K562 (cell line): ENCODE results near the gene RPLP2. TPM values are rescaled to one million over a fixed set of nuclear protein-coding genes. Genes with fewer than 3 reads are reported as not detected.

Source experiments
- ATAC-seq: fragments of 200-7000 bp; cut with Tn5 transposase; 3 replicates; pipeline ENCODE4 v1.9.1; 2020; ENCODE audit warnings: moderate library complexity
- BruUV-seq: library from RNA; stranded (reverse); fragments of 400-500 nt; replicated peaks from 2 replicates; lab custom pipeline; 2021; lab: Mats Ljungman, UMichigan
- CTCF ChIA-PET: fragments of 300-600 bp; formaldehyde crosslinking; extraction: SDS; loops from one replicate; lab custom pipeline; 2021; ENCODE audit warnings: low intra/inter-chr PET ratio; lab: Yijun Ruan, JAX
- POLR2A ChIA-PET: fragments of 300-600, 350-650 bp; sonication (Branson Sonifier 250); formaldehyde crosslinking; extraction: SDS; loops from one replicate; lab custom pipeline; 2021; ENCODE audit warnings: antibody characterized with exemption, inconsistent platforms; lab: Yijun Ruan, JAX
- DNase-seq, 4 experiments: peaks; one replicate each; pipeline versions ENCODE4 v3.0.0 to v3.0.0-alpha.2; 2011 to 2018; ENCODE audit warnings: low spot score in 3 of 4, mixed read lengths in 3 of 4; ENCODE audit errors: extremely low read depth in 1 of 4
- FAIRE-seq: peaks from 2 replicates; lab custom pipeline; 2011; peaks lifted over from hg19 to GRCh38; lab: Jason Lieb, UNC
- H2AFZ ChIP-seq: 2 replicates; pipeline ENCODE4 v1.6.0; 2011; ENCODE audit warnings: low read depth, low read length, control low read depth, inconsistent platforms
- H3K27ac ChIP-seq: fragments of 200-600 bp; 3 replicates; pipeline ENCODE4 v1.8.0; 2011; ENCODE audit warnings: low read depth, mild to moderate bottlenecking, control low read depth, inconsistent platforms, low read length, moderate library complexity, mixed read lengths; ENCODE audit errors: extremely low read depth
- H3K27me3 ChIP-seq, 2 experiments: fragments of 300-600 bp in 1 of 2; 2 replicates in 1 of 2; 3 replicates in 1 of 2; pipeline versions ENCODE4 v1.6.0 to v1.8.0; 2011; ENCODE audit warnings: inconsistent platforms in 2 of 2, low read length in 2 of 2, mild to moderate bottlenecking in 1 of 2, mixed read lengths in 1 of 2, moderate library complexity in 1 of 2; ENCODE audit not compliant: control insufficient read depth in 2 of 2, insufficient read depth in 2 of 2
- H3K36me3 ChIP-seq: fragments of 300-600 bp; 3 replicates; pipeline ENCODE4 v1.8.0; 2011; ENCODE audit warnings: mild to moderate bottlenecking, low read length, inconsistent platforms; ENCODE audit not compliant: control insufficient read depth, insufficient read depth
- H3K4me1 ChIP-seq, 2 experiments: fragments of 200-600 bp in 1 of 2; replicated peaks in 1 of 2; 2 replicates in 1 of 2; 3 replicates in 1 of 2; pipeline versions ENCODE4 v1.5.1 to v1.8.0; 2011; ENCODE audit warnings: inconsistent platforms in 2 of 2, low read length in 2 of 2, mild to moderate bottlenecking in 1 of 2, mixed read lengths in 1 of 2, moderate library complexity in 1 of 2; ENCODE audit not compliant: control insufficient read depth in 2 of 2, insufficient read depth in 2 of 2
- H3K4me2 ChIP-seq: 2 replicates; pipeline ENCODE4 v1.6.1; 2011; ENCODE audit warnings: low read length, control low read depth, inconsistent platforms, mixed read lengths; ENCODE audit not compliant: insufficient read depth
- H3K4me3 ChIP-seq: fragments of 200-600 bp; sonication (generic), shearing (Covaris generic); 2 replicates; pipeline ENCODE4 v1.5.1; 2016; ENCODE audit warnings: control low read depth, inconsistent platforms
- H3K79me2 ChIP-seq: fragments of 200-600 bp; 3 replicates; pipeline ENCODE4 v1.8.0; 2011; ENCODE audit warnings: low read length, inconsistent platforms; ENCODE audit not compliant: control insufficient read depth, insufficient read depth
- H3K9ac ChIP-seq, 2 experiments: 2 replicates each; pipeline versions ENCODE4 v1.6.0 to v1.6.1; 2011; ENCODE audit warnings: low read depth in 2 of 2, low read length in 2 of 2, control low read depth in 1 of 2, inconsistent platforms in 1 of 2, mild to moderate bottlenecking in 1 of 2, mixed read lengths in 1 of 2; ENCODE audit not compliant: insufficient read depth in 1 of 2
- H3K9me1 ChIP-seq: one replicate; pipeline ENCODE4 v1.6.0; 2011; ENCODE audit warnings: inconsistent platforms, mild to moderate bottlenecking, low read length, moderate library complexity; ENCODE audit not compliant: control insufficient read depth, insufficient read depth
- H3K9me3 ChIP-seq: replicated peaks from 2 replicates; pipeline ENCODE4 v1.5.1; 2011; ENCODE audit warnings: low read depth, low read length, inconsistent platforms; ENCODE audit not compliant: control insufficient read depth, insufficient read depth
- H4K20me1 ChIP-seq: replicated peaks from 2 replicates; pipeline ENCODE4 v1.6.1; 2011; ENCODE audit warnings: low read length, inconsistent platforms, mixed read lengths; ENCODE audit not compliant: control insufficient read depth, insufficient read depth
- ATF1 ChIP-seq, 2 experiments: fragments of 450-650 bp in 1 of 2; IDR thresholded peaks; 2 replicates each; pipeline ENCODE4 v1.6.1; 2016; ENCODE audit warnings: missing compliant biosample characterization in 1 of 2, missing genetic modification characterization in 1 of 2
- FOS ChIP-seq: IDR thresholded peaks from 3 replicates; pipeline ENCODE4 v1.6.1; 2011; ENCODE audit not compliant: insufficient read length; ENCODE audit errors: extremely low read depth
- KDM5B ChIP-seq: fragments of 200-600 bp; sonication (generic); IDR thresholded peaks from 2 replicates; pipeline ENCODE4 v1.6.1; 2012; ENCODE audit warnings: low read depth, mild to moderate bottlenecking, moderate library complexity, low read length, control low read depth, inconsistent platforms; ENCODE audit not compliant: insufficient replicate concordance
- SAFB2 ChIP-seq: fragments of 200-400 bp; formaldehyde crosslinking; IDR thresholded peaks from 2 replicates; pipeline ENCODE4 v1.6.1; 2018; ENCODE audit warnings: borderline replicate concordance, low read length, low read depth, moderate library complexity; ENCODE audit not compliant: severe bottlenecking
- TARDBP ChIP-seq: fragments of 450-650 bp; IDR thresholded peaks from 2 replicates; pipeline ENCODE4 v1.6.1; 2016
- ZBTB8A ChIP-seq: fragments of 450-650 bp; IDR thresholded peaks from 2 replicates; pipeline ENCODE4 v1.6.1; 2018; ENCODE audit warnings: mild to moderate bottlenecking, moderate library complexity; ENCODE audit not compliant: partially characterized antibody
- ZKSCAN1 ChIP-seq: fragments of 150-350 bp; IDR thresholded peaks from 2 replicates; pipeline ENCODE4 v1.6.1; 2016; ENCODE audit warnings: low read depth, low read length
- ZNF778 ChIP-seq: fragments of 450-650 bp; formaldehyde crosslinking; IDR thresholded peaks from 2 replicates; pipeline ENCODE4 v1.4.0; 2020; ENCODE audit warnings: mild to moderate bottlenecking, moderate library complexity
- WGBS: fragments of 100-300 bp; shearing (Covaris generic); methylation state at CpG from one replicate; pipeline ENCODE4 v1.1.6; 2016; ENCODE audit warnings: low coverage, mixed read lengths; ENCODE audit not compliant: insufficient coverage; ENCODE audit errors: missing lambda C conversion rate; 5-methylcytosine and 5-hydroxymethylcytosine counted together
- in situ Hi-C: fragments of 300-500 bp; cut with MboI; formaldehyde crosslinking; loops from 4 replicates; pipeline ENCODE4 v1.15.0; 2018; ENCODE audit warnings: inconsistent platforms, mixed read lengths
- intact Hi-C: fragments of 100-400 bp; cut with micrococcal nuclease; formaldehyde crosslinking; loops from 2 replicates; pipeline ENCODE4 v1.14.2; 2022
- polyA plus RNA-seq, 8 experiments: library from polyadenylated mRNA; depleted of rRNA in 4 of 8; stranded (reverse) in 5 of 8; unstranded in 3 of 8; fragments of >200 nt; fragmentation: Nextera tagmentation in 2 of 8; fragmentation: Illumina TruSeq in 1 of 8; extraction: Ambion mirVana in 2 of 8; extraction: Trizol in 1 of 8; gene quantifications; 2 replicates each; pipeline versions ENCODE4 v1.2.1 to v1.2.3, GENCODE V29; 2011 to 2014; ENCODE audit warnings: inconsistent platforms in 1 of 8, missing spikeins in 1 of 8
- total RNA-seq, 7 experiments: library from RNA; depleted of rRNA in 6 of 7; stranded (reverse); fragments of >200 nt in 6 of 7; fragmentation: Illumina TruSeq in 2 of 7; extraction: Trizol in 2 of 7; gene quantifications; 2 replicates each; pipeline versions ENCODE4 v1.2.1 to v1.2.3, GENCODE V29; 2011 to 2021; ENCODE audit warnings: low replicate concordance in 1 of 7

RPLP2 gene
- total and polyA plus RNA-seq, 9 of the 15 experiments (the other 6 are each of a cell fraction or from before 2014, with no cell fraction given), result 528 to 3,807 (median 1,633) TPM

DNA sequence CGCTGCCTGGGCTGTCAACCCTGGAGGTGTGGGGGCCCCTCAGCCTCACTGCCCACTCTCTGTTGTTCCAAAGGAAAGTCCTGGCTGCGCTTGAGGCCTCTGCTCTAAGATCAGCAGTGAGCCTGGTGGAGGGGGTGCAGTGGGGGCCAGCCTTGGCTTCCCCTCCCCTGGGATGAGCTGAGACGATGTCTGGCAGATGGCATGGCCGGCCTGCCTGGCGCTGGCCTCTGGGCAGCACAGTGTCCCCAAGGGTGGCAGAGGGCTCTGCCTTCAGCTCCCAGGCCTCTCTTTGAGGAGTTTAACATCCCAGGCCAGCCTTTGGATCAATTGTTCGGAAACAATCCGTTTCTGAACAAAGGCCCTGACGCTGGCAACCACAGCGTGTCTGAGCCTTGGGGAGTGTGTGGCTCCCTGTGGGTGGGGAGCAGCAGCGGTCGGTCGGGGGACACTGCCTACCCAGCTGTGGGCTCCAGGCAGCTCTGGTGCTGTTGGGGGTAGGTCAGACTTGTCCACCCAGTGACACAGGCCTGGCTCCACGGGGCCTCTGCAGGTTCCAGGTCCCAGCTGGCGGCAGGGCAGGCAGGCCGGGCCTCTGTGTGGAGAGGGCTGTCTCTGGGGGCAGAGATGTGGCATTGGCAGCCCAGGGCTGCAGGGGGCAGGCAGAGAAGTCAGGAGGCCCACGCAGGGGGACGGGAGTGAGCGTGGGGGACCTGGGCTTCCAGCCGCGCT lies 45.0 kb downstream of the RPLP2 start:
- Histone ChIP-seq H4K20me1 (peaks cover 8% of the 10 kb centered on the region), H3K4me2 (no peak overlapping the region), H3K9me3 (no peaks in the 10 kb centered on the region), H3K27me3 (no peaks in the 10 kb centered on the region), H3K9me1 (no peaks in the 10 kb centered on the region), H3K4me1 (peaks cover 4 to 88% of the 10 kb centered on the region in 2 experiments; a peak in 3 of 5 replicates), H3K36me3 (no peaks in the 10 kb centered on the region), H3K9ac (no peak overlapping the region; a peak in 1 of 4 replicates), H3K79me2 (no peaks in the 10 kb centered on the region), H3K27ac (no peak overlapping the region), H3K4me3 (no peak overlapping the region), H2AFZ (no peak overlapping the region)
- TF ChIP-seq FOS, result no peak
- no peak for TF ChIP-seq ATF1 (CRISPR knock-in tag; IDR thresholded peaks at IDR 0.05)
- no peak for TF ChIP-seq ATF1 (tag; IDR thresholded peaks at IDR 0.05)
- TF ChIP-seq TARDBP, result no peak
- TF ChIP-seq ZNF778 (CRISPR knock-in tag), result no peak
- TF ChIP-seq ZBTB8A, result no peak
- no peak for TF ChIP-seq KDM5B
- TF ChIP-seq ZKSCAN1, result no peak
- TF ChIP-seq SAFB2, result no peak
- in situ Hi-C loops (no loop called here), intact Hi-C loops (no loop called here)
- 73% methylated on average over 19 of the region's 20 CpGs for WGBS
- no TSS peak for BruUV-seq
- DNase-seq (no peak), ATAC-seq (no peak), FAIRE-seq (no peak)
- CTCF ChIA-PET, result no interaction called here
- POLR2A ChIA-PET, result interaction anchor here (0.7 to 2.0 kb wide), 2 partner anchors 10 to 12 kb away, joined by 4 to 5 read pairs; partner anchors contain the start of gene TSPAN4
